ENCODE measurements around the gene NKX2-8.
A peak's percentile ranks its signal among the peaks of the same experiment; 100 is the strongest.

The NKX2-8 gene

DNA sequence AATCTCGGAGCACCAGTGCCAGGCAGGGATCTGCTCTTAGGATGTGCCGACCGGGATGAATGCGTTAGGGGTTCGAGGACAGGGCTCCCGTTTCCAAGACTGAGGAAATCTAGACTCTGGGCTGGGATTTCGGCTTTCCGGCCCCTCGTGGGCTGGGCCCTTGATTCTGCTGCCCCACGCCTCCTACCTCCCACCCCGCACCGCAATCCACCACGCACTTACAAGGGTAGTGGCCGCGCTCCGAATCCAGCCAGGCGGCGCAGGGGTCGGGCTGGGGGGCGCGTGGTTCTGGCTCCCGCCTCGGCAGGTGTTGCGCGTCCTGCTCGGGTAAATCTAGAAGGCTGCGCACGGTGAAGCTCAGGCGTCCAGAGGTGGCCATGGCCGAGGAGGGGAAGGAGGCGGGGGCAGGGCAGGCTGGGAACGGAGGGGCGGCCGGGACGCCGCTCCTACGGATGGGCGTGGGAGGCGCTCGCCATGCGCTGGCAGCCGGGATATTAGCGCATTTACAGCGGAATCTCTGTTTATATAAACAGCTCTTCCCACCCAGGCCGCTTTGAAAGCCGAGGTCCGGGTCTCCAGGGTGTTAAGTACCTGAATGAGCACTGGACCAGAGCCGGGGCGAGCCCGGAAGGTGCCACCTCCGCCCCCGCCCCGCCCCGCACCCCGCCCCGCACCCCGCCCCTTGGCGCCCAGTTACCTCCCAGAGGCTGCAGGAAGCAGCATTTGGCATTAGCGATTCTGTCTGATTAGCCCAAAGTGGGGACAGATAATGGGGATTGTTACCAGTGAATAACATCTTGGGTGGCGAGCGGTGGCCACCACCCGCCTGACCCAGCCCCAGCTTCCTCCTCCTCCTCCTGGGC, at the start of gene NKX2-8:
NKX2-8 (minus strand) TSS at position 604 of the 863 bp plus-strand sequence; CDS start at position 379, 225 bp downstream.
- DNase-seq (ENCODE audit: low spot score) = no peak

DNA sequence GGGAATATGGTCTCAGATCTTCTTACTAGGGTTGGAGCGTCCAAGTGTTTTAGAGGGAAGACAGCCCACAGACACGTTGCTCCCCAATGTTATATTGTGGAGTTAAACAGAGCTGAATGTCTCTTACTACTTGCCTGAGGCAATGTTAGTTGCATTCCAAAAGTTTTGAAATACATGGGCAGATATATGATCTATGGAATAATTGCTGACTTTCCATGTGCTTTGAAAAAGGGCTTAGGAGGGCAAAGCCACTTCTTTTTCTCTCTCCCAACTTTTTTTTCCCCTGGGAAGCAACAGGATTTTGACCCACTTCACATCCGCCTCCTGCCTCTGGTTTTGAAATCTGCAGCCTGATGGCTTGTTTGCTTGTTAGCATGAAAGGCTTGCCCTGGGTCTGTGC, 45.6 kb upstream of the NKX2-8 start:
- DNase-seq (ENCODE audit: low spot score) = no peak

DNA sequence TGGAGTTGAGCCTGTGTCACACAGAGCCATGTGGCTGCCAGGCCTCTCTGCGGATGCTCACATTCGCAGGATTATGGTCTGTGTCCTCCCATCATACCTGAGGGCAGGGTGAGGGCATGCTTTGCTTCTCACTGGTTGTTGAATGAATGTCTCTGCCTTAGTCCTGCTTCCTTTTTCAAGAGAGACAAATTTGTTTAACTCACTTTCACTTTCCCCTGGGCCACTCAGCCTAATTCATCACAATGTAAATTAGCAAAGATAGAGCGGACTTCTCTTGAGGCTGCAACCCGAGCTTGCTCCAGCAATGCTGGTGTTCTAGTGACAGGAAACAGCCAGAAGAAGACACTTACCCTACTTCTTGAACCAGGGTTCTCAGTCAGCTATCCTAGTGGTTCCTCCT, 43.7 kb upstream of the NKX2-8 start:
- no peak for DNase-seq (ENCODE audit: low spot score)

DNA sequence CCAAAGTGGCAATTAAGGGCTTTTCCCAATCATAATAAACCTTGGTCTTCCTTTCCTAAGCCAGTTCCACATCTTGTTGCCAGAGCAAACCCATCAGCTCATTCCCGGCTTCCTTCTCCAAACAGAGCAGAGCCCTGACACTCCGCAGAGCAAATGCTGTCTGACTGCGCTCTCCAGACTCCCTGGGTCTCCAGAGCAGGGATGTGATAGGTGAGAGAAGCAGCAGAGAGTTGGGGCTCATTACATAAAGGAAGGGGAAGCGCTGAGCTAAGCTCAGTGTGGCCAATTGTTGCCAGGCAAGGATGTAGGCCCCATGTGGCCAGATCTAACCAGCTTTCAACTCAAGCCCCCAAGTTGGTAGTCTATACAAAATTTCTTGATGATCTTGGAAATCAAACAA, 43.0 kb upstream of the NKX2-8 start:
- DNase-seq (ENCODE audit: low spot score) = no peak

DNA sequence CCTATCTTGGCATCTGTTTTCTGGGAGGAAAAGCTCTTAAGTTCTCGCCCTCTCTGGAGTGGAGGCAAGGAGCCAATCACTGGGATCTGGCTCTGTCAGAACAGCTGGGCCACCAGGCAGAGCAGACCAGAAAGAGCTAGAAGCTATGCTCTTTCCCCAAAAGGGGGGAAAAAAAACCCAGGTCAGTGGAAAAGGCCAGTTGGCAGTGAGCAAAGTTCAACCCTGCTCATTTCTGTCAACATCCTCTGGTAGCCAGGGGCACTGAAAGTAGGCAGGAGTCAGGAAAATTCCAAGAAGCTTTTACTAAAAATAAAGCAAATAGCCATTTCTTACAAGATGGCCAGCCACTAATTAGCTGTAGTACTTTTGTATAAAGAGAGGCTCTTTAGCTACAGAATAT, 42.6 kb upstream of the NKX2-8 start:
- DNase-seq (ENCODE audit: low spot score) = no peak

DNA sequence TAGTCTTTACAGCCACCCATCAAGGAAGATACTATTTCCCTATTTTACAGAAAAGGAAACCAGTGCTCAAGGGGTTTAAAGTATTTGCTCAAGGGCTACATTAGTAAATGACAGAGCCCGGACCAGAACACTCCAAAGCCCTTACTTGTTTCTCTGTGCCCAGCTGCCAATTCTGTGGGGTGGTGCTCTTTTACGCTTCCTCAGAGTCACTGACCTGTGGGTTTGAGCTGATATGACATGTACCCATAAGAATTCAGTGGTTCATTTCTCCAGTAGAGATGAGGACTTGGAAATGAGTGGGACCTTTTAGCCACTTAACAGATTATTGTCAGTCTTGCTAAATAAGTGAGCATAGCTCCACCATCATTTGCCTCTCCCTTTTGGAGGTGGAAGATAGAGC, 37.4 kb upstream of the NKX2-8 start:
- DNase-seq (ENCODE audit: low spot score) = no peak

DNA sequence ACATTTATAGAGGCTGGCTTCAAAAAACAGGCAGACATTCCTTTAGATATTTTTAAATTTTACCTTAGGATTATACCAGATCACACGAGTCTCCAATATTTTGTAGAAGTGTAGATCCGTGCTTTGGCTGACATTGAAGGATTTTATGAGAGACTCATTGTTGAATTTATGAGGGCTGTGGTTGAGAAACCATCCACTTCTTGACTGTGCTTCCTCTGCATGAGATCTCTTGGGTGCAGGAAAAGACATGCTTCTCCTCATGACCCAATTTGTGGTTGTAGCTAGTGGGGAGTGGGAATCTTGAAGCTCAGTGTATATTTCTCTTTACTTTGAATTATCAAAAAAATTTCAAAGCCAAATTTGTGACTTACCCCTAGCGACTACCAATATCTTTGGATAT, 36.7 kb upstream of the NKX2-8 start:
- no peak for DNase-seq (ENCODE audit: low spot score)

DNA sequence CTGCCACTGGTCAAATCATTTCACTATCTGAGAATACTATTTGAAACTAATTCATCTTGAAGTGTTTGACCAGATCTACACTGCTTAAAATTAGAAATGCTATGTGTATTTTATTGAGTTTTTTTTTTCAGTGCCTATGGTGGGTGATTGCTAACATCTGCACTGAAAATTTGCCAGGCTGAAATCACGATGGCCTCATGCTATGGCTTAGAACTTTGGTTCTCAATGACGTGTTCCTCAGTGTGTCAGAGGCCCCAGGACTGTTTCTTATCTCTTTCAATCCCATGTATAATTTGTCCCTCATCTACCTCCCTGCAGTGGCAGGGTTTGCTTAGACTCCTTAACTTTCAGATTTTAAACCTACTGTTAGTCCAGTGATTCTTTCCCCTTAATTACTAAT, 36.2 kb upstream of the NKX2-8 start:
- no peak for DNase-seq (ENCODE audit: low spot score)

DNA sequence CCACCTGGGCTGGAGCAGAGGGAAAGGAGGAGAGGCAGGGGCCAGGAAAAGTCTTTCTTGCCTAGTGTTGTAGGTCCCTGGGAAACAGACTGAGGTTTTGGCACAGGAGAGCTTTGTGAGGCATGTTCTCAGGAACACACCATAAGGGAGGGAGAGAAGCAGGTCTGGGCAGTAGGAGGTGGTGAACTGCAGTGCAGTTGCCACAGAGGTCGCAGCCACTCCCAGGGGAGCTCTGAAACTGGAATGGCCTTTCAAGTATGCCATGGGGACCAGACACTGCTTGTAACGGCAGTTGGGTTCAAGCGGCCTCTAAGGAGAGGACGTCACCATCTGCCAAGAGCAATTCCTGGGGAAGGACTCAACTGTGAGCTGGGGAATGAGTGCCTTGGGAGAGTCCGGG, 35.4 kb upstream of the NKX2-8 start:
- no peak for DNase-seq (ENCODE audit: low spot score)

DNA sequence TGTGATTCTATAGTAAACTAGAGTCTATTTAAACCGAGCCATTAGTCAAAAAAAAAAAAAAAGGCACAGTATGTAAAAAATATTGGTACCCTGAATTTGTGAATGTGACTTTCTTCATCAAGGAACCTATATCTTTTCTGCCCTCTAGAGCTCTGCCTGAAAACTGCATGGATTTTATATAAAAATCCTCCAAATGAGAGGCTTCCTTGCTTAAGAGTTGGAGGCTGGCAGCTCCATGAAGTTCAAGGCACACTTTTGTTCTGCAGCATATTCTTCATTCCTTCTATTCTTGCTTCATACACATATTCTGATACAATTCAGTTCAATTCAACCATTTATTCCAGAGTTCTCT, 23.1 kb upstream of the NKX2-8 start:
- no peak for DNase-seq (ENCODE audit: low spot score)

DNA sequence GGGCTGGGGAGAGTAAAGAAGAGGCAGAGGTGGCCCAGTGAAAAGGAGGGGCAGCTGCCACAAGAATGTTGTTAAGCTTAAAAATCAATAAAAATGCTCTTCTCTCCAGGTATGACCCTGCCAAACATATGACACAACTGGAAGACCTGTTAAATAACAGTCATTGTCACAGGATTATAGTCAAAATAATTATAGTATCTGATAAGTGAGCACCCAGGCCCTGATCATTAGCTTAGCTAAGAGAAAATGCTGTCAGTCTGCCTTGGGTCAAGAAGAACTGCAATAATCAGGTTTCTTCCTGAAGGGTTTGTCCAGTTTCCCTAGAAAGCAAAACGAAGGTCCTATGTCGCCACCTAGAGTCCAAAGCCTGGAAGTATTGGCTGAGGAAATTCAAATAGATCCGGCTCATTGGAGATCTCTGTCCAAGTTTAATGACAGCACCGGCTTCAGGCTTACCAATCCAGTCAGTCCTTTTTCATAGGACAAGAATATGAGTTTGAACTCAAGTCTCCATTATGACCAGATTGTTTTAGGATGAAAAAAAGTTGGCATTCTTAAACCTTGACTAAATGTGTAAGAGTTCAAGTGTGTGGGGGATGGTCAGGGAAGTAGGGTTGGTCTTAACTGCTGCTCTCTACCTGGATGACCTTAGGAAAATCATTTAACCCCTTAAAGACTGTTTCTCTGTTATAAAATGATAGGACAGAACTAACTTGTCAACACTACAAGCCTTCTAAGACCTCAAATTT, 22.5 kb upstream of the NKX2-8 start:
- peak; percentile 80 for DNase-seq (ENCODE audit: low spot score)

DNA sequence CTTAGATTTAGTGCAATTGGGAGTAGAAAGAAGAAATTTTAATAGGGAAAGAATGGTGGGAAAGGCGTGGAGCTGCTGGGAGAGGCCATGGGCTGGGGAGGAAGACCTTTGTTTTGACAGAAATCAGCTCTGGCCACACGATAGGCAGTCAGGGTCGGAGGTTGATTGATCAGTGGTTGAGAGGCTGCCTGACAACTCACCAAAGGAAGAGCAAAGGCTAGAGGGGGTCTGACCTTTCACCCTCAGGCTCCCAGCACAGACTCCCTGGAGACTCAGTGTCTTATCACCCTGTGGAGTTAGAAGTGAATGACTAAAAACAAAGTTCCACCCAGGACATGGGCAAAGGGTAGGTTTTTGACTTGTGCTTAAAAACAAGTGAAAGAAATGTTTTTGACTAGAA, 18.0 kb upstream of the NKX2-8 start:
- no peak for DNase-seq (ENCODE audit: low spot score)

DNA sequence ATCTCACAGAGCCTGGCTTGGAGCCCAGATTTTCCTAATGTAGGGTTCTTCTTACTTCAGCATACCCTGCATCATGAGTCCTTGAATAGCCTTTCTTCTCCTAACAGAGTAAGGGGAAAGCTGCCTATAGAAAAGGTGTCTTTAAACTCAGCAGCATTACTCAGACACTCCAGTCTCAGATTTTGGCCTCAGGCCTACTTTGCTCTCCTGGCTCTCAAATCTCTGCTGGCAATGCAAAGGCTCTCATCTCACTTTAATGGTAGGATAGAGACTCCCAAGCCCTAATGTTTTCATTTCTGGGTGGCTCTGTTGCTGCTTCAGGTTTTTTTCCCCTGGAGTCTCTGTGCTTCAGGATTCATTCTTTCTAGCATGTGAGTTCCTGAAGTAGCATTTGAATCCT, 9.1 kb upstream of the NKX2-8 start:
- no peak for DNase-seq (ENCODE audit: low spot score)

DNA sequence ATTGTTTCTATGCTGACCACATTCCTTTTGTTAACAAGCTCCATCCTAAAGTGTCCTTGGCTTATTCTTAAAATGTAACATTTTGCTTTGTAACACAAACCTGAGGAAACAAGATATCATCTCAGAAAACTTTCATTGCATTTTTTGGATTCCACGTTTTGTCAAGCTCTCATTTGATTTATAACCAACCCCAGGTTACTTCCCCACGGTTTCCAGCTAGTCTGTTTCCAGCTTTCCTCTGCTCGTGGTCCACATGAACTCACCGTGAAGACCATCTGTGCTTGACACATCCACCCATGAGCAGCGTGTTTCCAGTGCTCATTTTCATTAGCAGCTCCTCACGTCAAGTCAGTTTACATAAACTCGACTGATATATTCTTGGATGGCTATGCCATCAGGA, 6.4 kb upstream of the NKX2-8 start:
- DNase-seq (ENCODE audit: low spot score) = no peak

DNA sequence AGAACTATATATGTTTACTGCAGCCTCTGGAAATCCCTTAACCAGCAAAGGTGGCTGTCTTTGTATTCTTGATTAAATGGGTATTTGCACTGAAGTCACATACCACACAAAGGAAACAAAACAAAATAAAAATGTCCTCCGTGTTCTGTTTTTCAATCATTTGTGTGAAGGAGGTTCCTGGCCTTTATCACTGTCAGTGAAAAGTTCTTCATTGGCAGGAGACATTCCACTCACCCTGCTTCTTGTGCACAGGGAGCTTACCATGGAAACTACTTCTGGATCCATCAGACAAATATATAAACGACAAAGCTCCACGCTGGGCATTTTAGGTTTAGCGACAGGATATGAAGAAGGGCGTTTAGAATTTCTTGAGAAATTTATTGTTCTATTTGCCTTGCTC, 5.7 kb upstream of the NKX2-8 start:
- no peak for DNase-seq (ENCODE audit: low spot score)

DNA sequence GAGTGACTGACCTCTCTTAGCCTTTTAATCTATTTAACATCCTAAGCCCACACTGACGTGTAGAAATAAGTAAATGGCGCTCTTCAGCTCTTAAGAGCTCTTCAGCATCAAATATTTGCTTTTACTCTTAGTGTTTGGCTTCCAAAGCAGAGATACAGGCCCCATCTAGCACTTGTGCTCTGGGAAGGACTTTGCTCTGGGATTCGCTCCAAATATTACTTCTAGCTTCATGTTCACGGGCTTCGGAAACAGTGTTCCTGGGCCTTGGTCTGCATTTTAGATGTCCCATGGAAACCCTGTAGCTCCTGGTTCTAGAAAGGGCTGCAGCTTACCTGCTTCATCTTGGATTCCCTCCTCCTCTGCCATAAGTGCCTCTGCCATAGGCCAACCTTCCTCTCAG, 2.7 kb upstream of the NKX2-8 start:
- no peak for DNase-seq (ENCODE audit: low spot score)

DNA sequence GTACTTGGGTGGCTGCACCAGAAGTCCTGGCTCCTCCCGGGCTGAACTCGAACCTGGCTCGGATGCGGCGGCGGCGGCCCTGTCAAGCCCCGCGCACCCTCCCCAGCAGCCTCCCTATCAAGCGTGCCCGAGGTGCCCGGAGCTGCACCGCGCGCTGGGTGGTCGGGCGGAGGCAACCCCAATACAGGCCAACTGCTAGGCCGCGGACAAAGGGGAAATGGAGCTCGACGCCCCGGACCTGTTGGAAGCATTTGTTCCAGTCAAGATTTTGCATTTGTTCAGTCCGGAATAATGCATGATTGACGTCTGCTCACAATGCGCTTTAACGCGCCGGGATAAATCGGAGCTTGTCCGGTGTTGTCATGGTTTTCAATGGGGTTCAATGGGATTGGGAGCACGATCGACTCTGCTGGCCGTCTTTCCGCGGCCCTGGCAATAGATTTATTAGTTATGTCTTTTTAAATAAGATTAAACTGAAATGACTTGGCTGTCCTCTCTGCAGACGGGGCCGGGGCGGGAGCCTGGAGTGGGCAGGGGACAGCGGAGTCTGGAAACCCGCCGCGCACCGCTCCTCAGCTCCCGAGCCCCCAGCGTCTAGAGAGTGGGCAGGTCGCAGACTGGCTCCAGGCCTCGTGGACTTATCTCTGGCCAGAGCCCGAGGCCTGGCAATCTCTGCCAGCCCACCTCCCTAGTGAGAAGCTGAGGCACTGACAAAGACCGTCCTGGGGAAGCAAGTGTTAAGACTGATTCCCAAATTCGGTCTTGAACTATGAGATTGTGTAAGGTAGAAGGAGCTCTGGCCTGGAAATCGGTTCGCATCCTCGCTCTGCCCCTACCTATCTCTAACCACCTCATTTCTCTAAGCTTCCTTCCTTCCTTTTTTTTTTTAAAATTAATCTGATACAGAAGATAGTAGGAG, 1.7 kb upstream of the NKX2-8 start:
- DNase-seq (ENCODE audit: low spot score) = no peak

DNA sequence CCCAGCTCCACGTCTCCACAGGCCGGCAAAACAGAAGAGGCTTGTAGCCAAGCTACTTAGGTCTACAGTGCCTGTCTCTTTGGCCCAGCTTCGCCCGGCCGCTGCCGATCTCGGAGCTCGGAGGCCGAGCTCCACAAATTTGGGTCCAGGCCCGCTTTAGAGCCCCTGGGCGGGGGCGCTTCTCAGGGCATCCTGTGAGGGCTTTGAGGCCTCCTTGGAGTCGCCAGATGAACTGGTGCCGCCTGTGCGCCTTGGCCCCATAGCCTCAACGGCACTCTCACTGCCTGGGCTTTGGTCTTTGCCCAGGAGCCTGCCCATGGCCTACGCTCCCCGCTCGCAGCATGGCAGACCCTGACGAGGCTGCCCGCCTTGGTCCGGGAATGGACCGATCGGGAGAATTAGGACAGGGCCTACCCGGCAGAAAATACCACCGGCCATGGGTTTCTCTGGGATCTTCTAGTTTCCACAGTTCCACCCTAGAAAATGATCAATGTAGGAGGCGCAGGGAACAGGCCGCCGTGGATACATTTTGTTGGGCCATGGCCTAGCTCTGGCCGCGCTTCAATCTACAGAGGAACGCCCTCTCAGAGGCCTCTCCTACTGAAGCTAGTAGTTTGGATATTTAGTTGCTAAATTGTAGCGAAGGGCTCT, 953 bp upstream of the NKX2-8 start:
- DNase-seq (ENCODE audit: low spot score) = no peak

DNA sequence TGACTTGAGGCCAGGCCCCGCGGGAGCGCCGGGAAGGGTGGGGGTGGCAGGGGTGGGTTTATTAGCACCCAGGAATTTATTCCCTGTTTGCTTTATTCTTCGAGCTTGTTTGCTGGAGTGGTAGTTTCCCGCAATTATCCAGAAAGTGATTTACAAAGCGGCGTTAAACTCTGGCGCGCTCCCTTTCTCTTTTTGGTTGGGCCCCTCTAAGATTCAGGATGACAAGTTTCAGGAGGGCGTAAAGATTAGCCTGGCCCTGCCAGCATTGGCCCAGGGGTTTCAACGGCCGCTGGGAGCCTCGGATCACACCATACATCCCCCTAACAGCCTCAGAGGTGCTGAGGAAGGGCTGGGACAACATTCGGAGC, 444 bp upstream of the NKX2-8 start:
- no peak for DNase-seq (ENCODE audit: low spot score)

DNA sequence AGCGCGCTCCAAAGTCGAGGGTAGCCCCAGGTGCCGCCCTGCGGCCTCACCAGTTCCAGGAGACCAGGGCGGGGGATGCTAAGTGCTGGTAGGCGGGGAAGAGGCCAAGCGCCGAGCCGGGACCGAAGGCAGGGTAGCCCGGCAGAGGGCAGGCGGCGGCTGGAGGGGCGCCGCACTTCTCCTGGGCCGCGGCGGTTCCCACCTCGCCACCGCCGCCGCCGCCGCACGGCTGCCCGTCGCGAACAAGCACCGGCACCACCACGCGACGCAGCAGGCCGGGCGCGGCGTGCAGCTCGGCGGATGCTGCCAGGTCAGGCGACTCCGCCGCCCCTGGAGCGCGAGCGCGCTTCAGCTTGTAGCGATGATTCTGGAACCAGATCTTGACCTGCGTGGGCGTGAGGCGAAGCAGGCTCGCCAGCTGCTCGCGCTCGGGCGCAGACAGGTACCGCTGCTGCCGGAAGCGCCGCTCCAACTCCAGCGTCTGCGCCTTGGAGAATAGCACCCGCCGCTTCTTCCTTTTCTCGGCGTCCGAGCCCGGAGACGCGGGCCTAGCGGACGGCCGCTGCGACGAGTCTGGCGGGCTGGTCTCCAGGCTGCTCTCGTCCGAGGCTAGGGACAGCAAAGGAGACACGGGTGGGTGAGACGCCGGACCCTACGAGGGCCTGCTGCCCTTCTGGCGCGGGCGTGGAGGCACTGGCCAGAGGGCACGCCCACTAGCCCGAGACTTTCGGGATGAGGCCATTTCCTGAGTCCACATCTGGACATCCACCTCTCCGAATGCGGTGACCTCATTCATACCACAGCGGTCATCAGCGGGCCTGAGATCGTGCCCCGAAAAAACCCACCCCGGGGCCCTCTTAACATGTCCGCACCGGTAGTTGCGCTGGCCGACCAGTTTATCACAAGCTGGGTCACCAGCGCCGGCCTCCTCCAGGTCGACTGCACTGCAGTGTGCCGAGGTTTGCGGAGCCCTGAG, 1.3 kb downstream of the NKX2-8 start:
- DNase-seq (ENCODE audit: low spot score) = no peak

Measured in Ammon's horn (tissue), 1 donor.